HCT116 (cell line): ENCODE data around the gene KAT6B. TPM values are rescaled to one million over a fixed set of nuclear protein-coding genes. Genes with fewer than 3 reads are reported as not detected.
A peak's percentile ranks its signal among the peaks of the same experiment; 100 is the strongest.

ENCODE experiments used
- ATAC-seq: fragments of 200-7000 bp; cut with Tn5 transposase; 2 replicates; pipeline ENCODE4 v1.9.1; 2020; ENCODE audit warnings: mild to moderate bottlenecking, moderate library complexity
- BruUV-seq: library from RNA; stranded (reverse); fragments of 400-500 nt; replicated peaks from 2 replicates; lab custom pipeline; 2021; lab: Mats Ljungman, UMichigan
- CTCF ChIA-PET: fragments of 300-600 bp; sonication (Branson Sonifier 250); formaldehyde crosslinking; loops from one replicate; lab custom pipeline; 2021; ENCODE audit warnings: antibody characterized with exemption; lab: Charles Lee
- POLR2A ChIA-PET: fragments of 300-600, 350-600 bp; sonication (Branson Sonifier 250); formaldehyde crosslinking; loops from one replicate; lab custom pipeline; 2021; ENCODE audit warnings: antibody characterized with exemption; lab: Charles Lee
- RAD21 ChIA-PET, 2 experiments: fragments of 300-600 bp; sonication (Branson Sonifier 250); formaldehyde crosslinking; loops; one replicate each; lab custom pipeline; 2023; ENCODE audit warnings: low total read pairs in 2 of 2; ENCODE audit not compliant: uncharacterized antibody in 2 of 2, unreplicated experiment in 2 of 2, low non-redundant PET in 1 of 2; lab: Charles Lee
- DNase-seq: peaks from one replicate; pipeline ENCODE4 v3.0.0-alpha.2; 2010; ENCODE audit warnings: low read depth, low spot score
- H2AFZ ChIP-seq: fragments of 200-600 bp; shearing (Covaris generic), sonication (generic); 2 replicates; pipeline ENCODE4 v1.6.1; 2017; ENCODE audit warnings: low read depth, mixed run types, mixed read lengths, antibody characterized with exemption, low read length; ENCODE audit not compliant: poor library complexity, severe bottlenecking
- H3K27ac ChIP-seq: 2 replicates; pipeline ENCODE4 v1.5.1; 2012; ENCODE audit warnings: low read depth, low read length
- H3K27me3 ChIP-seq: fragments of 200-600 bp; sonication (generic); 2 replicates; pipeline ENCODE4 v1.6.1; 2016; ENCODE audit warnings: mixed run types, low read length, mixed read lengths; ENCODE audit not compliant: insufficient read depth
- H3K36me3 ChIP-seq, 2 experiments: fragments of 200-500 bp in 1 of 2; fragments of 200-600 bp in 1 of 2; sonication (Bioruptor generic) in 1 of 2; sonication (generic) in 1 of 2; 2 replicates each; pipeline versions ENCODE4 v1.5.1 to v1.6.1; 2014 to 2016; ENCODE audit warnings: low read length in 2 of 2, inconsistent platforms in 1 of 2, mixed read lengths in 1 of 2, mixed run types in 1 of 2; ENCODE audit not compliant: insufficient read depth in 2 of 2, control insufficient read depth in 1 of 2
- H3K4me1 ChIP-seq, 2 experiments: fragments of 200-600 bp in 1 of 2; sonication (generic) in 1 of 2; 2 replicates each; pipeline versions ENCODE4 v1.5.1 to v1.6.1; 2012 to 2017; ENCODE audit warnings: low read length in 2 of 2, inconsistent platforms in 1 of 2, mild to moderate bottlenecking in 1 of 2, mixed read lengths in 1 of 2, mixed run types in 1 of 2, moderate library complexity in 1 of 2; ENCODE audit not compliant: insufficient read depth in 2 of 2, control insufficient read depth in 1 of 2
- H3K4me2 ChIP-seq: fragments of 200-600 bp; sonication (generic); 2 replicates; pipeline ENCODE4 v1.6.1; 2017; ENCODE audit warnings: mixed run types, low read length, mixed read lengths
- H3K4me3 ChIP-seq, 2 experiments: fragments of 200-600 bp in 1 of 2; sonication (generic) in 1 of 2; replicated peaks in 1 of 2; 2 replicates each; pipeline ENCODE4 v1.5.1; 2011 to 2016; ENCODE audit warnings: low read length in 2 of 2, control low read depth in 1 of 2, low read depth in 1 of 2, mild to moderate bottlenecking in 1 of 2, mixed read lengths in 1 of 2, mixed run types in 1 of 2
- H3K79me2 ChIP-seq: fragments of 200-600 bp; sonication (generic); 2 replicates; pipeline ENCODE4 v1.6.1; 2017; ENCODE audit warnings: mild to moderate bottlenecking, mixed run types, low read length, moderate library complexity, mixed read lengths; ENCODE audit not compliant: insufficient read depth
- H3K9ac ChIP-seq: fragments of 200-600 bp; sonication (generic); 2 replicates; pipeline ENCODE4 v1.6.1; 2016; ENCODE audit warnings: low read length, mixed read lengths
- H3K9me2 ChIP-seq: fragments of 200-600 bp; sonication (generic), shearing (Covaris generic); 2 replicates; pipeline ENCODE4 v1.6.1; 2017; ENCODE audit warnings: mixed run types, mild to moderate bottlenecking, moderate library complexity; ENCODE audit not compliant: insufficient read depth
- H3K9me3 ChIP-seq, 2 experiments: fragments of 200-500 bp in 1 of 2; fragments of 200-600 bp in 1 of 2; sonication (Bioruptor generic) in 1 of 2; sonication (generic) in 1 of 2; 2 replicates each; pipeline ENCODE4 v1.6.1; 2014 to 2017; ENCODE audit warnings: low read length in 2 of 2, mixed read lengths in 2 of 2, inconsistent platforms in 1 of 2, low read depth in 1 of 2, mild to moderate bottlenecking in 1 of 2, mixed run types in 1 of 2, moderate library complexity in 1 of 2; ENCODE audit not compliant: control insufficient read depth in 1 of 2, insufficient read depth in 1 of 2
- H4K20me1 ChIP-seq: fragments of 200-600 bp; sonication (generic), shearing (Covaris generic); 2 replicates; pipeline ENCODE4 v1.6.1; 2017; ENCODE audit warnings: mixed run types, mild to moderate bottlenecking, moderate library complexity; ENCODE audit not compliant: insufficient read depth
- CBX3 ChIP-seq: IDR thresholded peaks from 2 replicates; pipeline ENCODE4 v1.6.1; 2012; ENCODE audit warnings: low read depth
- EGR1 ChIP-seq: IDR thresholded peaks from 2 replicates; pipeline ENCODE4 v1.6.1; 2012; ENCODE audit warnings: low read depth
- EZH2phosphoT487 ChIP-seq: fragments of 200-600 bp; IDR thresholded peaks from 2 replicates; pipeline ENCODE4 v1.6.1; 2018; ENCODE audit warnings: antibody characterized with exemption, borderline replicate concordance
- JUND ChIP-seq: IDR thresholded peaks from 2 replicates; pipeline ENCODE4 v1.6.1; 2012
- POLR2A ChIP-seq: IDR thresholded peaks from 2 replicates; pipeline ENCODE4 v1.7.0; 2011; ENCODE audit warnings: borderline replicate concordance; ENCODE audit not compliant: insufficient read depth, insufficient read length; ENCODE audit errors: extremely low read depth
- POLR2AphosphoS5 ChIP-seq: IDR thresholded peaks from 2 replicates; pipeline ENCODE4 v1.6.1; 2011; ENCODE audit warnings: mild to moderate bottlenecking, low read depth, low read length, moderate library complexity
- RAD21 ChIP-seq: IDR thresholded peaks from 2 replicates; pipeline ENCODE4 v1.6.1; 2012; ENCODE audit warnings: low read depth, mild to moderate bottlenecking
- SP1 ChIP-seq: IDR thresholded peaks from 2 replicates; pipeline ENCODE4 v1.6.1; 2012; ENCODE audit warnings: low read depth
- TCF7L2 ChIP-seq: IDR thresholded peaks from 2 replicates; pipeline ENCODE4 v1.7.0; 2011; ENCODE audit warnings: borderline replicate concordance, inconsistent platforms; ENCODE audit not compliant: insufficient read depth, insufficient read length; ENCODE audit errors: extremely low read depth
- YY1 ChIP-seq: IDR thresholded peaks from 2 replicates; pipeline ENCODE4 v1.6.1; 2011; ENCODE audit warnings: low read length, low read depth, moderate library complexity, mild to moderate bottlenecking; ENCODE audit not compliant: insufficient replicate concordance; ENCODE audit errors: extremely low read depth
- ZNF274 ChIP-seq: fragments of 200-500 bp; sonication (Bioruptor generic); IDR thresholded peaks from 2 replicates; pipeline ENCODE4 v1.6.1; 2014; ENCODE audit warnings: mild to moderate bottlenecking, low read depth, low read length, inconsistent platforms
- intact Hi-C: fragments of 100-400 bp; cut with micrococcal nuclease; formaldehyde crosslinking; loops from 2 replicates; pipeline ENCODE4 v1.10.0; 2022
- total RNA-seq: library from RNA; stranded (reverse); gene quantifications from one replicate; pipeline ENCODE4 v1.2.1, GENCODE V29; 2021; ENCODE audit not compliant: unreplicated experiment
- TF ChIP-seq, protein P1 (sequence below): IDR thresholded peaks from 2 replicates; pipeline ENCODE4 v1.6.1; 2011; ENCODE audit warnings: mild to moderate bottlenecking, low read length, moderate library complexity; ENCODE audit not compliant: insufficient replicate concordance; ENCODE audit errors: extremely low read depth
- TF ChIP-seq, protein P2 (sequence below), 3 experiments: fragments of 200-600 bp in 1 of 3; sonication (generic) in 1 of 3; IDR thresholded peaks in 2 of 3; conservative IDR thresholded peaks in 1 of 3; 2 replicates each; pipeline ENCODE4 v1.5.1; 2012 to 2017; ENCODE audit warnings: low read depth in 2 of 3, low read length in 2 of 3, antibody characterized with exemption in 1 of 3, borderline replicate concordance in 1 of 3, control low read depth in 1 of 3, mild to moderate bottlenecking in 1 of 3, mixed read lengths in 1 of 3, mixed run types in 1 of 3, moderate library complexity in 1 of 3; ENCODE audit not compliant: insufficient read depth in 1 of 3

Gene KAT6B
- total RNA-seq, 1 experiment from 2014 or later = 17.8 TPM

- POLR2A ChIA-PET = no interaction called here
- CTCF ChIA-PET = interaction anchor here (1.2 to 1.3 kb wide), 2 partner anchors 10 kb away, joined by 4 to 5 read pairs; no protein-coding TSS in a partner anchor
- Histone ChIP-seq H3K36me3 (no peaks in the 10 kb centered on the region), H3K4me3 (no peak overlapping the region), H3K79me2 (no peaks in the 10 kb centered on the region), H3K9me2 (no peaks in the 10 kb centered on the region), H2AFZ (no peak overlapping the region), H4K20me1 (no peaks in the 10 kb centered on the region), H3K27me3 (no peaks in the 10 kb centered on the region), H3K9me3 (no peaks in the 10 kb centered on the region), H3K4me2 (peak overlapping the region; percentile 28; the same call in 1 of the 2 replicates), H3K4me1 (peaks cover 0 to 4% of the 10 kb centered on the region in 2 experiments; a peak in 2 of 4 replicates), H3K27ac (no peak overlapping the region), H3K9ac (no peak overlapping the region)
- no peak for TF ChIP-seq ZNF274
- no peak for TF ChIP-seq EGR1
- no peak for TF ChIP-seq JUND
- TF ChIP-seq POLR2AphosphoS5 = no peak
- TF ChIP-seq, protein P1, sequence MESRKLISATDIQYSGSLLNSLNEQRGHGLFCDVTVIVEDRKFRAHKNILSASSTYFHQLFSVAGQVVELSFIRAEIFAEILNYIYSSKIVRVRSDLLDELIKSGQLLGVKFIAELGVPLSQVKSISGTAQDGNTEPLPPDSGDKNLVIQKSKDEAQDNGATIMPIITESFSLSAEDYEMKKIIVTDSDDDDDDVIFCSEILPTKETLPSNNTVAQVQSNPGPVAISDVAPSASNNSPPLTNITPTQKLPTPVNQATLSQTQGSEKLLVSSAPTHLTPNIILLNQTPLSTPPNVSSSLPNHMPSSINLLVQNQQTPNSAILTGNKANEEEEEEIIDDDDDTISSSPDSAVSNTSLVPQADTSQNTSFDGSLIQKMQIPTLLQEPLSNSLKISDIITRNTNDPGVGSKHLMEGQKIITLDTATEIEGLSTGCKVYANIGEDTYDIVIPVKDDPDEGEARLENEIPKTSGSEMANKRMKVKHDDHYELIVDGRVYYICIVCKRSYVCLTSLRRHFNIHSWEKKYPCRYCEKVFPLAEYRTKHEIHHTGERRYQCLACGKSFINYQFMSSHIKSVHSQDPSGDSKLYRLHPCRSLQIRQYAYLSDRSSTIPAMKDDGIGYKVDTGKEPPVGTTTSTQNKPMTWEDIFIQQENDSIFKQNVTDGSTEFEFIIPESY = no peak
- no peak for TF ChIP-seq TCF7L2
- TF ChIP-seq CBX3 = peak; percentile 54; the same call in 1 of the 2 replicates
- peak; percentile 43 for TF ChIP-seq YY1
- TF ChIP-seq RAD21 = peak; percentile 41; the same call in 1 of the 2 replicates
- no peak for TF ChIP-seq EZH2phosphoT487
- TF ChIP-seq, protein P2, sequence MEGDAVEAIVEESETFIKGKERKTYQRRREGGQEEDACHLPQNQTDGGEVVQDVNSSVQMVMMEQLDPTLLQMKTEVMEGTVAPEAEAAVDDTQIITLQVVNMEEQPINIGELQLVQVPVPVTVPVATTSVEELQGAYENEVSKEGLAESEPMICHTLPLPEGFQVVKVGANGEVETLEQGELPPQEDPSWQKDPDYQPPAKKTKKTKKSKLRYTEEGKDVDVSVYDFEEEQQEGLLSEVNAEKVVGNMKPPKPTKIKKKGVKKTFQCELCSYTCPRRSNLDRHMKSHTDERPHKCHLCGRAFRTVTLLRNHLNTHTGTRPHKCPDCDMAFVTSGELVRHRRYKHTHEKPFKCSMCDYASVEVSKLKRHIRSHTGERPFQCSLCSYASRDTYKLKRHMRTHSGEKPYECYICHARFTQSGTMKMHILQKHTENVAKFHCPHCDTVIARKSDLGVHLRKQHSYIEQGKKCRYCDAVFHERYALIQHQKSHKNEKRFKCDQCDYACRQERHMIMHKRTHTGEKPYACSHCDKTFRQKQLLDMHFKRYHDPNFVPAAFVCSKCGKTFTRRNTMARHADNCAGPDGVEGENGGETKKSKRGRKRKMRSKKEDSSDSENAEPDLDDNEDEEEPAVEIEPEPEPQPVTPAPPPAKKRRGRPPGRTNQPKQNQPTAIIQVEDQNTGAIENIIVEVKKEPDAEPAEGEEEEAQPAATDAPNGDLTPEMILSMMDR (IDR thresholded peaks at IDR 0.05 in 2 of 3, conservative IDR thresholded peaks at IDR 0.05 in 1 of 3; ENCODE audit: borderline replicate concordance in 1 of 3, insufficient read depth in 1 of 3, low read depth in 2 of 3, low read length in 2 of 3) = peak in 2 of 3 experiments; percentile 50 to 59; a peak in 4 of 6 replicates
- TF ChIP-seq POLR2A = no peak
- TF ChIP-seq SP1 = no peak
- ATAC-seq = peak; percentile 99
- RAD21 ChIA-PET = no interaction called here
- peak; percentile 50 for DNase-seq
- intact Hi-C loops = no loop called here
- no TSS peak for BruUV-seq
Observed at GRCh38 chr10:74991435-74991834, 165.0 kb downstream of the KAT6B start.
